ENCODE data around the gene ST6GAL1.
A peak's percentile ranks its signal among the peaks of the same experiment; 100 is the strongest.
"Not testable (repeated sequence)": the region's sequence is repeated elsewhere in the genome, so short reads cannot be mapped to it uniquely, and the experiment has no call there.

The ST6GAL1 gene, protein sequence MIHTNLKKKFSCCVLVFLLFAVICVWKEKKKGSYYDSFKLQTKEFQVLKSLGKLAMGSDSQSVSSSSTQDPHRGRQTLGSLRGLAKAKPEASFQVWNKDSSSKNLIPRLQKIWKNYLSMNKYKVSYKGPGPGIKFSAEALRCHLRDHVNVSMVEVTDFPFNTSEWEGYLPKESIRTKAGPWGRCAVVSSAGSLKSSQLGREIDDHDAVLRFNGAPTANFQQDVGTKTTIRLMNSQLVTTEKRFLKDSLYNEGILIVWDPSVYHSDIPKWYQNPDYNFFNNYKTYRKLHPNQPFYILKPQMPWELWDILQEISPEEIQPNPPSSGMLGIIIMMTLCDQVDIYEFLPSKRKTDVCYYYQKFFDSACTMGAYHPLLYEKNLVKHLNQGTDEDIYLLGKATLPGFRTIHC

DNA sequence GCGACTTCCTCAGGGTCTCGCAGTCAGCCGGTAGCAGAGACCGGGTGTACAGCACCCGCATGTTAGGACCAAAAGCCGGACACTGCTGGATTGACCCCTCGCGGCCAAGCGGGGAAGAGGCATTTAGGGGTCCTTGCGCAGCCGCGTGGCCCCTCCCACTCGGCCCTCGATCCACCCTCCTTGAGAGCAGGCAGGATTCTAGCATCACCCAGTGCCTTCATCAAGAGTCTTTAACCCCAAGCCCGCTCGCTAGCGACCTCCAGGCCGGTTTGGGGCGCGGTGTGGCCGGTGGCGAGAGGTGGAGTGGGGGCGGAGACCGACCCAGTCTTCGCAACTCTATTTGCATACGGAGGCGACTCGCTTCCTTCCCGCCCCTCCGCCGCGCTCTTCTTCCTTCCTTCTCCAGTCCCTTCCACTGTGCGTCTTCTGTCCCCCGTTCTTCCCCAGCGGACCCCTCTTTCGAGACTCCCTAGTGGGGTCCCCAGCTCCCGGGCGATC lies at the start of gene ST6GAL1:
Gene ST6GAL1 (plus strand): TSS at position 384 of the 498 bp plus-strand sequence. CDS start 112,178 bp downstream, outside the sequence.
- DNase-seq (ENCODE audit: low read depth in 2 of 2) = peak; percentile 61 to 67

DNA sequence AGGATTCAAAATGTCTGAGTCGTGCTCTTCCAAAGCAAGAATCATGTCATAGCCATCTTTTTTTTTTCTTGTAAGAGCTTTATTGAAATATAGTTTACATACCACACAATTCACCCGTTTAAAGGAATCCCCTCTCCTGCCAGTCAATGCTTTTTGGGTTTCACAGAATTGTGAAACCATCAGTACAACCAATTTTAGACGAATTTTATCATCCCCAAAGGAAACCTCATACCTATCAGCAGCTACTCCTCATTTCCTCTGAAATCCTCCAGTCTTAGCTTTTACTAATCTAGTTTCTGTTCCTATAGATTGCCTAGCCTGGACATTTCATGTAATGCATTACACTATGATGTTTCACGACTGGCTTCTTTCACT lies 48.2 kb upstream of the ST6GAL1 start:
- no peak for DNase-seq (ENCODE audit: low read depth in 2 of 2)

DNA sequence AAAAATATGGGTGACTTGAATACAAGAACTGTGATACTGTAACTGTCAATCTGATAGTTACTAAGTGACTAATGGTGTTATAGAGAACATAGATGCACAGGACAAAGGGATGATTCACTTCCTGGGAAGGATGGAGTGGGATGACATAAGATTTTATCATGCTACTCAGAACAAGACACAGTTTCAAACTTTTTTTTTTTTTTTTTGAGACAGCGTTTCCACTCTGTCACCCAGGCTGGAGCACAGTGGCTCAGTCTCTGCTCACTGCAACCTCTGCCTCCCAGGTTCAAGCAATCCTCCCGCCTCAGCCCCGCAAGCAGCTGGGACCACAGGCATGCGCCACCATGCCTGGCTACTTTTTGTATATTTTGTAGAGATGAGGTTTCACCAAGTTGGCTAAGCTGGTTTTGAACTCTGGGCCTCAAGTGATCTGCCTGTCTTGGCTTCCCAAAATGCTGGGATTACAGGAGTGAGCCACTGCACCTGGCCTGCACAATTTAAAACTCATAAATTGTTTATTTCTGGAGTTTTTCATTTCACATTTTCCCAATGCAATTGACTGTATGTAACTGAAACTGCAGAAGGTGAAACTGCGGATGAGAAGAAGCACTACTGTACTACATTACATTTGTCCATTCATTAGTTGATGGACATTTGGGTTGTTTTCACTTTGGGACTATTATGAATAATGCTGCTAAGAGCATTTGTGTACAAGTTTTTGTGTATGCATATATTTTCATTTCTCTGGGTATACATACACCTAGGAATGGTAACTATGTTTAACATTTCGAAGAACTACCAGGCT lies 47.2 kb upstream of the ST6GAL1 start:
- peak; percentile 49 to 55 for DNase-seq (ENCODE audit: low read depth in 2 of 2)

DNA sequence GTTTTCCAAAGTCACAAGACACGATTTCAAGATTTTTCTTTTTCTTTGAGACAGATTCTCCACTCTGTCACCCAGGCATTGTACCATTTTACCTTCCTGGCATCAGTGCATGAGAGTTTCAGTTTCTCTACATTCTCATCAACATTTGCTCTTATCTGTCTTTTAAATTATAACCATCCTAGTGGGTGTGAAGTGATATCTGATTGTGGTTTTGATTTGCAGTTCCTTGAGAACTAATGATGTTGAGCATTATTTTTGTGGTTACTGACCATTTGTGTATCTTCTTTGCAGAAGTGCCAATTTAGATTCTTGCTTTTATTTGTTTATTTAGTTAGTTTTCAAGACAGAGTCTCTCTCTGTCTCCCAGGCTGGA lies 46.7 kb upstream of the ST6GAL1 start:
- no peak for DNase-seq (ENCODE audit: low read depth in 2 of 2)

DNA sequence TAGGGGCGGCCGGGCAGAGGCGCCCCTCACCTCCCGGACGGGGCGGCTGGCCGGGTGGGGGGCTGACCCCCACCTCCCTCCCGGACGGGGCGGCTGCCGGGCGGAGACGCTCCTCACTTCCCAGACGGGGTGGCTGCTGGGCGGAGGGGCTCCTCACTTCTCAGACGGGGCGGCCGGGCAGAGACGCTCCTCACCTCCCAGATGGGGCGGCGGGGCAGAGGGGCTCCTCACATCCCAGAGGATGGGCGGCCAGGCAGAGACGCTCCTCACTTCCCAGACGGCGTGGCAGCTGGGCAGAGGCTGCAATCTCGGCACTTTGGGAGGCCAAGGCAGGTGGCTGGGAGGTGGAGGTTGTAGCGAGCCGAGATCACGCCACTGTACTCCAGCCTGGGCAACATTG lies 45.5 kb upstream of the ST6GAL1 start:
- DNase-seq (ENCODE audit: low read depth in 2 of 2) = not testable (repeated sequence)

DNA sequence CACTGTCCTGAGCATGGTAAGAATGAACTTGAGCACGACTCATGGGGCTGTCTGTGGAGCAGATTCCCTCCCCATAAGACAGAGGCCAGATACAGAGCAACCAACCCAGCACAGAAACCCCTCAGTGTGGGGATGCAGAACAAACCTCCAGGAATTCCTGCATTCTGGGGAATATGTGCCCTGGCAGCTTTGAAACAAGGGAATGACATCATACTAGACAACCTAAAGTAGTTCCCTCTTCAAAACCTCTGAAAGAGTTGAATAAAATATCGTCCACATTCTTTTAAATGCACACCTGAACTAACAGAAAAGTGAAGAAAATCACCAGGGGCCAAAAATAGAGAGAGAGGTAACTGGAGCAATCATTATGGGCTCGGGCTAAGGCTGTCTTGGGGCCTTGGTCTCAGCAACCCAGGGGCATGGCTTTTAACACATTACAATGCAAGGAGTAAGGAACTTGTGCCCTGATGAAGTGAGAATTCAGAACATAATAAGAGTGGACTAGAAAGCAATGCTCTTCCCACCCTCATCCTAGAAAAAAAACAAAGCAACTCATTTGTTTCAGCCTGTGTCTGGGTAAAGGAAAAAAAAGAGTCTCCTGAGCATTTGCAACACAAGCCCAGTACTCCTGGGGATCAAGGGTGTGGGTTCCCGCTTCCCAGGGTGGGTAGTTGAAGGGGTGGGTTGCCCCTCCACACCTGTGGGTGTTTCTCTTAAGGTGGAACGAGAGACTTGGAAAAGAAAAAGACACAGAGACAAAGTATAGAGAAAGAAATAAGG lies 43.9 kb upstream of the ST6GAL1 start:
- DNase-seq (ENCODE audit: low read depth in 2 of 2) = no peak

DNA sequence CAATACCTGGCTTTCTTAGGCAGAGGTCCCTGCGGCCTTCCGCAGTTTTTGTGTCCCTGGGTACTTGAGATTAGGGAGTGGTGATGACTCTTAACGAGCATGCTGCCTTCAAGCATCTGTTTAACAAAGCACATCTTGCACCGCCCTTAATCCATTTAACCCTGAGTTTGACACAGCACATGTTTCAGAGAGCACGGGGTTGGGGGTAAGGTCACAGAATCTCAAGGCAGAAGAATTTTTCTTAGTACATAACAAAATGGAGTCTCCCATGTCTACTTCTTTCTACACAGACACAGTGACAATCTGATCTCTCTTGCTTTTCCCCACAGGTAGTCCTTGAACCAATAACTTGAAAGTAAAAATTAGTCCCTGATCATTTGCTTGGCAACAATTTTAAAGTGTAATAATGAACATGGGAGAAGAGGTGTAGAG lies 42.8 kb upstream of the ST6GAL1 start:
- DNase-seq (ENCODE audit: low read depth in 2 of 2) = not testable (repeated sequence)

DNA sequence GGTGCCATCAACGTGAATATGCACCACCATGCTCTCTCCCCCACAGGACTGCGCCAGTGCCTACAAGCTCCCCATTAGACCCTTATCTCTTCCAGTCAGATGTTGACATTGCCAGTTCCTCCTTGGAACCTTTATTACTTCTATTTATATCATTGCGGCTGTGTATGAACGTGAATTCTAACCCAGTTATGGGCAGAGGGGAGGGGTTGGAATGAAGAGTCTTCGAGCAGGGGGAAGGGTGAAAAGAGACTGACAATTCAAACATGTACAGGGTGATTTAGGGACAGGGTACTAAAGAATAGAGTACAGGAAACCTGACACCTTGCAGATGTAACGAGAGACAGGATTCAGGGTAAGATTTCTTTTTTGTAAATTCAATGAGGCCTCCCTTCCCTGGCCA lies 41.8 kb upstream of the ST6GAL1 start:
- no peak for DNase-seq (ENCODE audit: low read depth in 2 of 2)

DNA sequence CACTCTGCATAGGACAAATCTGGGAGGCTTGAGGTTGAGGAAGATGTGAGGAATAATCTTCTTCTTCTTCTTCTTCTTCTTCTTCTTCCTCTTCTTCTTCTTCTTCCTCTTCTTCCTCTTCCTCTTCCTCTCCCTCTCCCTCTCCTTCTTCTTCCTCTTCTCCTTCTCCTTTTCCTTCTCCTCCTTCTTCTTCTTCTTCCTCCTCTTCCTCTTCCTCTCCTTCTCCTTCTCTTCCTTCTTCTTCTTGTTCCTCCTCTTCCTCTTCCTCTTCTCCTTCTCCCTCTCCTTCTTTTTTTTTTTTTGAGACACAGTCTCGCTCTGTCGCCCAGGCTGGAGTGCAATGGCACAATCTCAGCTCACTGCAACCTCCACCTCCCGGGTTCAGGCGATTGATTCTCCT lies 40.6 kb upstream of the ST6GAL1 start:
- not testable (repeated sequence) for DNase-seq (ENCODE audit: low read depth in 2 of 2)

DNA sequence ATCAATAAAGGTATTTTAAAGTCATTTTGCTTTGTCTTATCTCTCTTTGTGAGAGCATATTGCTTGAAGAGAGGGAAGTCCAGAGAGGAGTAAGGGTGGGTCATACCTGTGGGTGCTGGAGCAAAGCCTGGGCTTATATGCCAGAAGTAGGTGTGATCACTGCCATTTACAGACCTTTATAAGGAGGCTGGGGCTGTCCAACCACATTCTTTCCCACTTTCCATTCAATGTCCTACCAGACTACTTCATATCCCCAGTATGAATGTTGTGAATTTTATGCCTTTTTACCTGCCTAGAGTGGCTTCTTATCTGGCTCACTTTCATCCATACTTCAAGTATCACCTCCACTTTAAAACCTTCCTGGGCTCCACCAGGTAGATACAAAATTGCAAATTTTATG lies 39.4 kb upstream of the ST6GAL1 start:
- no peak for DNase-seq (ENCODE audit: low read depth in 2 of 2)

DNA sequence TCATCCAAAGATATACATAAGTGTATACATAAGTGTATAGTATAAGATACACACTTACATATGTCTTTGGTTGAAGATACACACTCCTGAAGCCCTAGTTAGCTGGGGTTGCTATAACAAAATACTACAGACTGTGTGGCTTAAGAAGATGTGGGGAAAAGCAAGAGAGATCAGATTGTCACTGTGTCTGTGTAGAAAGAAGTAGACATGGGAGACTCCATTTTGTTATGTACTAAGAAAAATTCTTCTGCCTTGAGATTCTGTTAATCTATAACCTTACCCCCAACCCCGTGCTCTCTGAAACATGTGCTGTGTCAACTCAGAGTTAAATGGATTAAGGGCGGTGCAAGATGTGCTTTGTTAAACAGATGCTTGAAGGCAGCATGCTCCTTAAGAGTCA lies 37.3 kb upstream of the ST6GAL1 start:
- not testable (repeated sequence) for DNase-seq (ENCODE audit: low read depth in 2 of 2)

DNA sequence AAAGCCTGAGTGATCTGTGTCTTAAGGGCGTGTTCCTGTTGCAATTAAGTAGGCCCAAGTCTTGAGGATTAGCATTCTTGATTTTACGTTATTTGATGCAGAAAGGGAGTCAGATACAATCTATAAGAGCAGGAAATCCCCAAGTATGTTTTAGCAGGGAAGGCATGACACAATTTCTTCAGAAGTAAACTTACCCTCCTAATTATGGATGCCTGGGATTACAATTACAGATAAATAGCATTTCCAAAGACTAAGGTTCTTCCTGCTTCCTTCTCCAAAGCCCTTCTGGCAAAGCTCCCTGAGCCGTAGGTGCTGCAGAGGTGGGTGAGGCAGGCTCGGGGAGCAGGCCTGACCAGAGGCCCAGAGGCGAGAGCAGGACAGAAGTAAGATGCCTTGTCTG lies 34.9 kb upstream of the ST6GAL1 start:
- DNase-seq (ENCODE audit: low read depth in 2 of 2) = no peak

DNA sequence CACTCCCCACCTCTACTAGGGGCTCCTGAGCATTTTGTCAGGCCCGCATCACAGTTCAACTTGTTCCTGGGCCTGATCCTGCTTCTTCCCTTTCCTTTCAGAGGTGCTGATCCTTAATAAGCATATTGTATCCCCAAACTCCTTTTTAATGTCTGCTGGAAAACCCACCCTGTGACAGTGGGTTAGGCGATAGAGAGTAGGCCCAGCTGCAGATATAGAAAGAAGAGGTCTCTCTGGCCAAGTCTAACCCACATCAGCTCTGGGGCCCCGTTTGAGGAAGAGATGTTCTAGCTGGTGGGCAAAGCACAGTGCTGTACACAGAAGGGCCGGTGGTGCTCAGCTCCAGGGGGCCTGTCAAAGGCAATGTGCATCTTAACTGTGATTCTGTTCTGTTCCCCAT lies 34.3 kb upstream of the ST6GAL1 start:
- DNase-seq (ENCODE audit: low read depth in 2 of 2) = no peak

DNA sequence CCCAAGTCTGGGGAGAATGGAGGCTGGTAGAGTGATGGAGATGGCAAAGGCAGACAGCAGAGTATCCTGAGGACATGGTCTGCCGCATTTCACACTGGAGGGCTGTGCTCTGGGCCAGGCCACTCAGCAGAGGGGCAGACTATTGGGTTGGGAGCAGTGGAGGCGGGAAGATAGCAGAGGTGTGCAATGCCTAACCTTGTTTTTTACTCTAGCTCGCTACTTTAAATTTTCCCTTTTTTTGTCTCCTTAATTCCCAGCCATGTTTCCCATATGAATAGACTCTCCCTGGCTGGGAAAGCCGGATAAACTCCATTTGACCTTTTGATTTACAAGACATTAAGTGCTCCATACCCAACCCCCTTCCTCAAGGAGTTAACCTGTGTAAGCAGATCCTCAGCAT lies 33.5 kb upstream of the ST6GAL1 start:
- DNase-seq (ENCODE audit: low read depth in 2 of 2) = no peak

DNA sequence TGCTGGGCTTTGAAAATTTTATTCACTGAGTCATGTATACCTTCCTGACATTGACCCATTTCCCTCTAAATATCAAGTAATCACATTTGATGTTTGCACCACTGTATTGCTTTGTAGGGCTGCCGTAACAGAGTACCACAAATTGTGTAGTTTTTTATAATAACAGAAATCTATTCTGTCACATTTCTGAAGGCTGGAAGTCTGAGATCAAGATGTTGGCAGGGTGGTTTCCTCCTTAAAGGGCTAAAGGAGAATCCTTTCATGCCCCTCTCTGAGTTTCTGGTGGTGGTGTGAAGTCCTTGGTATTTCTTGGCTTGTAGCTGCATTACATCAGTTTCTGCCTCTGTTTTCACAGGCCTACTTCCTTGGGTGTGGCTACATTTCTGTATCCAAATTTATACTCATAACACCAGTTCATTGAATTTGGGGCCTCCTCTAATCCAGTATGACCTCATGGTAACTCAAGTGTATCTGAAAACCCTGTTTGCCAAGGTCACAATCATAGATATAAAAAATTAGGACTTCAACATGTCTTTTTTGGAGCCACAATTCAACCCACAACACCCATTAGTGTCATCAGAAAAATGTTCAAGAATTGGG lies 29.1 kb upstream of the ST6GAL1 start:
- DNase-seq (ENCODE audit: low read depth in 2 of 2) = no peak

DNA sequence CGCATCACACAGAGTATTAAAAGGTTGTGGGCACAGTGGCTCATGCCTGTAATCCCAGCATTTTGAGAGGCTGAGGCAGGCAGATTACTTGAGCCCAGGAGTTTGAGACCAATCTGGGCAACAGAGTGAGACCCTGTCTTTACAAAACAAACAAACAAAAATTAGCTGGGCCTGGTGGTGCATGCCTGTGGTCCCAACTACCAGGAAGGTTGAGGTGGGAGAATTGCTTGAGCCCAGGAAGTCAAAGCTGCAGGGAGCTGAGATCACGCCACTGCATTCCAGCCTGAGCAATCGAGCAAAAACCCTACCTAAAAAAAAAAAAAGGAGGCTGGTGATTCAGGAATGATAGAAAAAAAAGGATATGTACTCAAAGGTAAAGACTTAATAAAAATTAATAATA lies 28.2 kb upstream of the ST6GAL1 start:
- DNase-seq (ENCODE audit: low read depth in 2 of 2) = no peak

DNA sequence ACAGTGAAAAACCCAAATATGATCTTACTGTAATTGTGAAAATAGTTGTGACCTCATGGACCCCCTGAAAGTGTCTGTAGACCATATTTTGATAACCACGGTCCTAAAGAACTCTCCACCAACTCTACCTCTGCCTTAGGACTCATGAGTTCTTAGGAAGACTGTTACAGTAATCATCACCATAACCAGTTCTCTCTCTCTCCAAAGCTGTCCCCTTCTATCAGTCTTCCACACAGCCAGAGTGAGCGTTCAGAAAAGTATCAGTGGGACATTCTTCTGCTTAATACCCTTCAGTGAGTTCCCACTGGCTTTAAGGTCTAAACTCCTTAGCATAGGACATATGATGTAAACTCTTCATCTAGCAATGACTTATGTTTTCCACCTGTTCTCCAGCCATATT lies 27.6 kb upstream of the ST6GAL1 start:
- no peak for DNase-seq (ENCODE audit: low read depth in 2 of 2)

DNA sequence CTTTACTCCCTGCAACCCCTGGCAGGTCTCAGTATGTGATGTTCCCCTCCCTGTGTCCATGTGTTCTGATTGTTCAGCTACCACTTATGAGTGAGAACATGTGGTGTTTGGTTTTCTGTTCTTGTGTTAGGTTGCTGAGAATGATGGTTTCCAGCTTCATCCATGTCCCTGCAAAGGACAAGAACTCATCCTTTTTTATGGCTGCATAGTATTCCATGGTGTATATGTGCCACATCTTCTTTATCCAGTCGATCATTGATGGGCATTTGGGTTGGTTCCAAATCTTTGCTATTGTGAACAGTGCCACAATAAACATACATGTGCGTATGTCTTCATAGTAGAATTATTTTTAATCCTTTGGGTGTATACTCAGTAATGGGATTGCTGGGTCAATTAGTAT lies 26.6 kb upstream of the ST6GAL1 start:
- not testable (repeated sequence) for DNase-seq (ENCODE audit: low read depth in 2 of 2)

DNA sequence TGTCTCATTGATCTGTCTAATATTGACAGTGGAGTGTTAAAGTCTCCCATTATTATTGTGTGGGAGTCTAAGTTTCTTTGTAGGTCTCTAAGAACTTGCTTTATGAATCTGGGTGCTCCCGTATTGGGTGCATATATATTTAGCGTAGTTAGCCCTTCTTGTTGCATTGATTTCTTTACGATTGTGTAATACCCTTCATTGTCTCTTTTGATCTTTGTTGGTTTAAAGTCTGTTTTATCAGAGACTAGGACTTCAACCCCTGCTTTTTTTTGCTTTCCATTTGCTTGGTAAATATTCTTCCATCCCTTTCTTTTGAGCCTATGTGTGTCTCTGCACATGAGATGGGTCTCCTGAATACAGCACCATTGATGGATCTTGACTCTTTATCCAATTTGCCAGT lies 23.3 kb upstream of the ST6GAL1 start:
- DNase-seq (ENCODE audit: low read depth in 2 of 2) = not testable (repeated sequence)

DNA sequence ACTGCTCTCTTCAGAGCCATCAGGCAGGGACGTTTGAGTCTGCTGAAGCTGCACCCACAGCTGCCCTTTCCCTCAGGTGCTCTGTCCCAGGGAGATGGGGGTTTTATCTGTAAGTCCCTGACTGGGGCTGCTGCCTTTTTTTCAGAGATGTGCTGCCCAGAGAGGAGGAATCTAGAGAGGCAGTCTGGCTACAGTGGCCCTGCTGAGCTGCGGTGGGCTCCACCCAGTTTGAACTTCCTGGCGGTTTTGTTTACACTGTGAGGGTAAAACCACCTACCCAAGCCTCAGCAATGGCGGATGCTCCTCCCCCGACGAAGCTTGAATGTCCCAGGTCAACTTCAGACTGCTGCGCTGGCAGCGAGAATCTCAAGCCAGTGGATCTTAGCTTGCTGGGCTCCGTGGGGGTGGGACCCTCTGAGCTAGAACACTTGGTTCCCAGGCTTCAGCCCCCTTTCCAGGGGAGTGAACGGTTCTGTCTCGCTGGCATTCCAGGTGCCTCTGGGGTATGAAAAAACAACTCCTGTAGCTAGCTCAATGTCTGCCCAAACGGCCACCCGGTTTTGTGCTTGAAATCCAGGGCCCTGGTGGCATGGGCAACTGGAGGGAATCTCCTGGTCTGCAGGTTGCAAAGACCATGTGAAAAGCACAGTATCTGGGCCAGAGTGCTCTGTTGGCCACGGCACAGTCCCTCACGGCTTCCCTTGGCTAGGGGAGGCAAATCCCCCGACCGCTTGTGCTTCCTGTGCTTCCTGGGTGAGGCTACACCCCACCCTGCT lies 21.1 kb upstream of the ST6GAL1 start:
- peak; percentile 48 to 64 for DNase-seq (ENCODE audit: low read depth in 2 of 2)

Measured in stimulated activated CD4-positive, alpha-beta T cell treated with anti-CD3 and anti-CD28 coated beads, Interleukin-4, amount 100 ng/mL, for 48 hours (primary cell).